ENCODE results near the gene PRC1. TPM values are rescaled to one million over a fixed set of nuclear protein-coding genes. Genes with fewer than 3 reads are reported as not detected.

Gene PRC1
- polyA plus RNA-seq, 1 donor from 2014 or later = 18.2 TPM

DNA sequence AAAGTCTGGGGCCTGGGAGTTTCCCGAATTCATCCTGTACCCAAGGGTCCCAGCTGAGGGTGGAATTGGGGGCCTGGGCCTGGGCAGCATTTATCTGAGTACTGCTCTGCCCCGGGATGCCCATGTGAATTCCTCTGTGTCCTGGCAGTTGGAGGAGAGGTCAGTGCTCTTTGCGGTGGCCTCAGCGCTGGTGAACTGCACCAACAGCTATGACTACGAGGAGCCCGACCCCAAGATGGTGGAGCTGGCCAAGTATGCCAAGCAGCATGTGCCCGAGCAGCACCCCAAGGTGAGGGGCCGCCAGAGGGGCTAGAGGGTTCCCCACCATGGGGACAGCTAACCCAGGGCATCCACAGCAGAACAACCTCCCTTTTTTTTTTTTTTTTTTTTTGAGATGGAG is 45.8 kb downstream of the PRC1 start:
- H3K4me3 ChIP-seq (ENCODE audit: low read length) = no peak overlapping the region
- no peak overlapping the region for H3K9ac ChIP-seq (ENCODE audit: low read length)
- no peak overlapping the region for H3K27ac ChIP-seq (ENCODE audit: low read length)
- no peaks in the 10 kb centered on the region for H3K9me3 ChIP-seq (ENCODE audit: low read length)
- H4K20me1 ChIP-seq (ENCODE audit: insufficient read depth) = no peaks in the 10 kb centered on the region
- no peaks in the 10 kb centered on the region for H3K9me2 ChIP-seq (ENCODE audit: insufficient read depth, low read length)
- no peaks in the 10 kb centered on the region for H3K79me2 ChIP-seq (replicated peaks; ENCODE audit: insufficient read depth, low read length)
- H3F3A ChIP-seq (ENCODE audit: insufficient read depth, low read length, poor library complexity, severe bottlenecking) = no peaks in the 10 kb centered on the region
- H3K27me3 ChIP-seq (ENCODE audit: insufficient read depth, low read depth, low read length) = no peaks in the 10 kb centered on the region
- H3K4me2 ChIP-seq (ENCODE audit: low read length) = no peak overlapping the region
- H3K36me3 ChIP-seq (ENCODE audit: insufficient read depth, low read length) = no peaks in the 10 kb centered on the region
- no peak overlapping the region for H2AFZ ChIP-seq (ENCODE audit: low read depth, low read length)
- TF ChIP-seq, protein P1, sequence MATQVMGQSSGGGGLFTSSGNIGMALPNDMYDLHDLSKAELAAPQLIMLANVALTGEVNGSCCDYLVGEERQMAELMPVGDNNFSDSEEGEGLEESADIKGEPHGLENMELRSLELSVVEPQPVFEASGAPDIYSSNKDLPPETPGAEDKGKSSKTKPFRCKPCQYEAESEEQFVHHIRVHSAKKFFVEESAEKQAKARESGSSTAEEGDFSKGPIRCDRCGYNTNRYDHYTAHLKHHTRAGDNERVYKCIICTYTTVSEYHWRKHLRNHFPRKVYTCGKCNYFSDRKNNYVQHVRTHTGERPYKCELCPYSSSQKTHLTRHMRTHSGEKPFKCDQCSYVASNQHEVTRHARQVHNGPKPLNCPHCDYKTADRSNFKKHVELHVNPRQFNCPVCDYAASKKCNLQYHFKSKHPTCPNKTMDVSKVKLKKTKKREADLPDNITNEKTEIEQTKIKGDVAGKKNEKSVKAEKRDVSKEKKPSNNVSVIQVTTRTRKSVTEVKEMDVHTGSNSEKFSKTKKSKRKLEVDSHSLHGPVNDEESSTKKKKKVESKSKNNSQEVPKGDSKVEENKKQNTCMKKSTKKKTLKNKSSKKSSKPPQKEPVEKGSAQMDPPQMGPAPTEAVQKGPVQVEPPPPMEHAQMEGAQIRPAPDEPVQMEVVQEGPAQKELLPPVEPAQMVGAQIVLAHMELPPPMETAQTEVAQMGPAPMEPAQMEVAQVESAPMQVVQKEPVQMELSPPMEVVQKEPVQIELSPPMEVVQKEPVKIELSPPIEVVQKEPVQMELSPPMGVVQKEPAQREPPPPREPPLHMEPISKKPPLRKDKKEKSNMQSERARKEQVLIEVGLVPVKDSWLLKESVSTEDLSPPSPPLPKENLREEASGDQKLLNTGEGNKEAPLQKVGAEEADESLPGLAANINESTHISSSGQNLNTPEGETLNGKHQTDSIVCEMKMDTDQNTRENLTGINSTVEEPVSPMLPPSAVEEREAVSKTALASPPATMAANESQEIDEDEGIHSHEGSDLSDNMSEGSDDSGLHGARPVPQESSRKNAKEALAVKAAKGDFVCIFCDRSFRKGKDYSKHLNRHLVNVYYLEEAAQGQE (IDR thresholded peaks at IDR 0.05; ENCODE audit: borderline replicate concordance) = no peak
- no peak for TF ChIP-seq RAD21 (conservative IDR thresholded peaks at IDR 0.05)
- TF ChIP-seq SMC3 (conservative IDR thresholded peaks at IDR 0.05; ENCODE audit: poor library complexity) = no peak
- TF ChIP-seq, protein P2, sequence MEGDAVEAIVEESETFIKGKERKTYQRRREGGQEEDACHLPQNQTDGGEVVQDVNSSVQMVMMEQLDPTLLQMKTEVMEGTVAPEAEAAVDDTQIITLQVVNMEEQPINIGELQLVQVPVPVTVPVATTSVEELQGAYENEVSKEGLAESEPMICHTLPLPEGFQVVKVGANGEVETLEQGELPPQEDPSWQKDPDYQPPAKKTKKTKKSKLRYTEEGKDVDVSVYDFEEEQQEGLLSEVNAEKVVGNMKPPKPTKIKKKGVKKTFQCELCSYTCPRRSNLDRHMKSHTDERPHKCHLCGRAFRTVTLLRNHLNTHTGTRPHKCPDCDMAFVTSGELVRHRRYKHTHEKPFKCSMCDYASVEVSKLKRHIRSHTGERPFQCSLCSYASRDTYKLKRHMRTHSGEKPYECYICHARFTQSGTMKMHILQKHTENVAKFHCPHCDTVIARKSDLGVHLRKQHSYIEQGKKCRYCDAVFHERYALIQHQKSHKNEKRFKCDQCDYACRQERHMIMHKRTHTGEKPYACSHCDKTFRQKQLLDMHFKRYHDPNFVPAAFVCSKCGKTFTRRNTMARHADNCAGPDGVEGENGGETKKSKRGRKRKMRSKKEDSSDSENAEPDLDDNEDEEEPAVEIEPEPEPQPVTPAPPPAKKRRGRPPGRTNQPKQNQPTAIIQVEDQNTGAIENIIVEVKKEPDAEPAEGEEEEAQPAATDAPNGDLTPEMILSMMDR (IDR thresholded peaks at IDR 0.05; ENCODE audit: poor library complexity, severe bottlenecking) = no peak
- no peak for TF ChIP-seq POLR2AphosphoS5 (IDR thresholded peaks at IDR 0.05)
- no peak for TF ChIP-seq MXI1 (conservative IDR thresholded peaks at IDR 0.05; ENCODE audit: poor library complexity, severe bottlenecking)
- TF ChIP-seq TAF1 (IDR thresholded peaks at IDR 0.05; ENCODE audit: low read depth) = no peak
- TF ChIP-seq EP300 (conservative IDR thresholded peaks at IDR 0.05; ENCODE audit: poor library complexity, severe bottlenecking) = no peak
- TF ChIP-seq EZH2 (IDR thresholded peaks at IDR 0.05; ENCODE audit: borderline replicate concordance, insufficient read depth, low read length, poor library complexity, severe bottlenecking) = no peak

DNA sequence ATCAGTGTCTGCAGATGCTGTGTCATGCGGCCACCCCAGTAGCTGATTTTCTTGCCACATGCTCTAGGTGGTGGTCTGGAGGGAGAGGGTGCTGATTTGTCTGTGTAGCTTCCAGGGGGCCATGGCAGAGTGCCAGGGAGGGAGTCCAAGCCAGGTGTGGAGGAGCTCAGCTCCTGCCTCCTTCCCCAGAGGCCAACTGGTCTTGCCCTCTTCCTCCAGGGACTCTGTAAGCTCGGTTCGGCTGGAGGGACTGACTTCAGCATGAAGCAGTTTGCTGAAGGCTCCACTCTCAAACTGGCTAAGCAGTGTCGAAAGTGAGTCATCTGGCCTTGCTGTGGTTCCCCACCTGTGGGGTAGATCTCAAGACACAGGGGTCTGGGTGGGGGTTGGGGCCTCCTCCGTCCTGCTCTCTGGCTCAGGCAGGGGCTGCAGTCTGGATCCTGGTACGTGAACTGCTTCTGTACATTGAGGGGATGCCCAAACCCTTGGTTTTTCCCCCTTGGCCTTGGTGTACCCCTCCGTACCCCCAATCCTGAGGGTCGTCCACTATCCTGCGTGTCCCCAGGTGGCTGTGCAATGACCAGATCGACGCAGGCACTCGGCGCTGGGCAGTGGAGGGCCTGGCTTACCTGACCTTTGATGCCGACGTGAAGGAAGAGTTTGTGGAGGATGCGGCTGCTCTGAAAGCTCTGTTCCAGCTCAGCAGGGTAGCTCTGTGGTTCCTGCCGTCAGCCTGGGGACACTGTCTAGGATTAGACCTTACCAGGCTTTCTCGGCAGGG is 46.6 kb downstream of the PRC1 start:
- no peak overlapping the region for H3K9ac ChIP-seq (ENCODE audit: low read length)
- H3K9me2 ChIP-seq (ENCODE audit: insufficient read depth, low read length) = no peaks in the 10 kb centered on the region
- no peak overlapping the region for H3K4me2 ChIP-seq (ENCODE audit: low read length)
- peaks cover under 1% of the 10 kb centered on the region for H3K36me3 ChIP-seq (ENCODE audit: insufficient read depth, low read length)
- no peak overlapping the region for H3K4me3 ChIP-seq (ENCODE audit: low read length)
- no peaks in the 10 kb centered on the region for H3F3A ChIP-seq (ENCODE audit: insufficient read depth, low read length, poor library complexity, severe bottlenecking)
- H3K79me2 ChIP-seq (replicated peaks; ENCODE audit: insufficient read depth, low read length) = no peaks in the 10 kb centered on the region
- no peaks in the 10 kb centered on the region for H3K27me3 ChIP-seq (ENCODE audit: insufficient read depth, low read depth, low read length)
- no peak overlapping the region for H3K27ac ChIP-seq (ENCODE audit: low read length)
- H4K20me1 ChIP-seq (ENCODE audit: insufficient read depth) = no peaks in the 10 kb centered on the region
- H3K9me3 ChIP-seq (ENCODE audit: low read length) = no peaks in the 10 kb centered on the region
- H2AFZ ChIP-seq (ENCODE audit: low read depth, low read length) = no peak overlapping the region
- TF ChIP-seq EP300 (conservative IDR thresholded peaks at IDR 0.05; ENCODE audit: poor library complexity, severe bottlenecking) (no peak), SMC3 (conservative IDR thresholded peaks at IDR 0.05; ENCODE audit: poor library complexity) (no peak), RAD21 (conservative IDR thresholded peaks at IDR 0.05) (no peak), TAF1 (IDR thresholded peaks at IDR 0.05; ENCODE audit: low read depth) (no peak), EZH2 (IDR thresholded peaks at IDR 0.05; ENCODE audit: borderline replicate concordance, insufficient read depth, low read length, poor library complexity, severe bottlenecking) (no peak), POLR2AphosphoS5 (IDR thresholded peaks at IDR 0.05) (no peak), MXI1 (conservative IDR thresholded peaks at IDR 0.05; ENCODE audit: poor library complexity, severe bottlenecking) (no peak)
- TF ChIP-seq, protein P1 (IDR thresholded peaks at IDR 0.05; ENCODE audit: borderline replicate concordance) = no peak
- TF ChIP-seq, protein P2 (IDR thresholded peaks at IDR 0.05; ENCODE audit: poor library complexity, severe bottlenecking) = no peak

Data from neural cell (in vitro differentiated cells).